ENCODE results near the gene TCL1A.

DNA sequence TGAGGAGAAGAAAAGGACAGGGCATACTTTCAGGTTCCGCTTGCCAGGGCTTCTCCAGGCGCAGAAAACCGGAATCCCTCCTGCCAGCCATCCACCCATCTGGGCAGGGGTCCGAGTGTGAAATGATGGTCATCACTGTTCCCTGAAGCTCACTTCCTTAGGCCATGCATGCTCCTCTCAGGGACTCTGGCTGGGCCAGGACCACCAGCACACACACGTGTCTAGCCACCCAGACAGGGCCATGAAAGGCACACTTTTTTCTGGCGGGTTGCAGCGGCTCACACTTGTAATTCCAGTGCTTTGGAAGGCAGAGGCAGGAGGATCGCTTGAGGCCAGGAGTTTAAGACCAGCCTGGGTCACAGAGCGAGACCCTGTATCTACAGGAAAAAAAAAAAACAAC, 1.5 kb downstream of the TCL1A start:
- TF ChIP-seq, protein P1, sequence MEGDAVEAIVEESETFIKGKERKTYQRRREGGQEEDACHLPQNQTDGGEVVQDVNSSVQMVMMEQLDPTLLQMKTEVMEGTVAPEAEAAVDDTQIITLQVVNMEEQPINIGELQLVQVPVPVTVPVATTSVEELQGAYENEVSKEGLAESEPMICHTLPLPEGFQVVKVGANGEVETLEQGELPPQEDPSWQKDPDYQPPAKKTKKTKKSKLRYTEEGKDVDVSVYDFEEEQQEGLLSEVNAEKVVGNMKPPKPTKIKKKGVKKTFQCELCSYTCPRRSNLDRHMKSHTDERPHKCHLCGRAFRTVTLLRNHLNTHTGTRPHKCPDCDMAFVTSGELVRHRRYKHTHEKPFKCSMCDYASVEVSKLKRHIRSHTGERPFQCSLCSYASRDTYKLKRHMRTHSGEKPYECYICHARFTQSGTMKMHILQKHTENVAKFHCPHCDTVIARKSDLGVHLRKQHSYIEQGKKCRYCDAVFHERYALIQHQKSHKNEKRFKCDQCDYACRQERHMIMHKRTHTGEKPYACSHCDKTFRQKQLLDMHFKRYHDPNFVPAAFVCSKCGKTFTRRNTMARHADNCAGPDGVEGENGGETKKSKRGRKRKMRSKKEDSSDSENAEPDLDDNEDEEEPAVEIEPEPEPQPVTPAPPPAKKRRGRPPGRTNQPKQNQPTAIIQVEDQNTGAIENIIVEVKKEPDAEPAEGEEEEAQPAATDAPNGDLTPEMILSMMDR (IDR thresholded peaks at IDR 0.05 in 4 of 5, conservative IDR thresholded peaks at IDR 0.05 in 1 of 5), result no peak
- TF ChIP-seq POLR2A (IDR thresholded peaks at IDR 0.05), result no peak

All from gastrocnemius medialis (tissue), 4 donors.